RWPE1 (cell line): ENCODE measurements around the gene ZNF648.
A peak's percentile ranks its signal among the peaks of the same experiment; 100 is the strongest.

Source experiments
- CTCF ChIA-PET: fragments of 350-600 bp; sonication (Branson Sonifier 250); formaldehyde crosslinking; extraction: SDS; loops from one replicate; lab custom pipeline; 2021; lab: Yijun Ruan, JAX
- POLR2A ChIA-PET: fragments of 400-600 bp; formaldehyde crosslinking; extraction: SDS; loops from one replicate; lab custom pipeline; 2020; ENCODE audit warnings: antibody characterized with exemption; ENCODE audit not compliant: low non-redundant PET; lab: Yijun Ruan, JAX
- DNase-seq: peaks from one replicate; pipeline ENCODE4 v3.0.0; 2012; ENCODE audit warnings: low spot score
- H3K27ac ChIP-seq: fragments of 450-650 bp; 2 replicates; pipeline ENCODE4 v1.5.1; 2017
- TF ChIP-seq, protein P1 (sequence below): fragments of 450-650 bp; conservative IDR thresholded peaks from 2 replicates; pipeline ENCODE4 v1.5.1; 2017; ENCODE audit warnings: low read depth, mild to moderate bottlenecking

Gene ZNF648, protein sequence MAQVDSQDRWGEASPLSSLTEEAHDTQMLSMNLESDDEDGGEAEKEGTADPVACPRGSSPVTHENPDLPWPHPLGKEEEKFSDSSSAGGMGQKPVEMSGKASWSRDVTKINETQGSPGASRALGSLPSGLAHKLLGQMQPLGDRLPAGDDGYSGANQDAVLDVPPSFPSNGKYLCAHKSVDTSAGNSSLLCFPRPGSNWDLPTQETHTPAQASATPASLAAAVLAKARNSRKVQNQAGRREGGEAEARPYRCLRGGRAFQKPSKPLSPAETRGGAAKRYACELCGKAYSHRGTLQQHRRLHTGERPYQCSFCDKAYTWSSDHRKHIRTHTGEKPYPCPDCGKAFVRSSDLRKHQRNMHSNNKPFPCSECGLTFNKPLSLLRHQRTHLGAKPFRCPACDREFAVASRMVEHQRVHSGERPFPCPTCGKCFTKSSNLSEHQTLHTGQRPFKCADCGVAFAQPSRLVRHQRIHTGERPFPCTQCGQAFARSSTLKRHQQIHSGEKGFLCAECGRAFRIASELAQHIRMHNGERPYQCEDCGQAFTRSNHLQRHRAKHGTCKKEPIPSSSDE

GRCh38 chr1:182061594-182061993 lies at the start of gene ZNF648:
ZNF648 (minus strand) TSS chr1:182061712; CDS start chr1:182058010, 3,702 bp downstream.
- no peak within 1 kb of the TSS for H3K27ac ChIP-seq
- TF ChIP-seq, protein P1, sequence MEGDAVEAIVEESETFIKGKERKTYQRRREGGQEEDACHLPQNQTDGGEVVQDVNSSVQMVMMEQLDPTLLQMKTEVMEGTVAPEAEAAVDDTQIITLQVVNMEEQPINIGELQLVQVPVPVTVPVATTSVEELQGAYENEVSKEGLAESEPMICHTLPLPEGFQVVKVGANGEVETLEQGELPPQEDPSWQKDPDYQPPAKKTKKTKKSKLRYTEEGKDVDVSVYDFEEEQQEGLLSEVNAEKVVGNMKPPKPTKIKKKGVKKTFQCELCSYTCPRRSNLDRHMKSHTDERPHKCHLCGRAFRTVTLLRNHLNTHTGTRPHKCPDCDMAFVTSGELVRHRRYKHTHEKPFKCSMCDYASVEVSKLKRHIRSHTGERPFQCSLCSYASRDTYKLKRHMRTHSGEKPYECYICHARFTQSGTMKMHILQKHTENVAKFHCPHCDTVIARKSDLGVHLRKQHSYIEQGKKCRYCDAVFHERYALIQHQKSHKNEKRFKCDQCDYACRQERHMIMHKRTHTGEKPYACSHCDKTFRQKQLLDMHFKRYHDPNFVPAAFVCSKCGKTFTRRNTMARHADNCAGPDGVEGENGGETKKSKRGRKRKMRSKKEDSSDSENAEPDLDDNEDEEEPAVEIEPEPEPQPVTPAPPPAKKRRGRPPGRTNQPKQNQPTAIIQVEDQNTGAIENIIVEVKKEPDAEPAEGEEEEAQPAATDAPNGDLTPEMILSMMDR: no peak
- no peak for DNase-seq
- ChIA-PET POLR2A (no interaction called here), CTCF (interaction anchor here (0.8 kb wide), 1 partner anchor 19 kb away, joined by 3 read pairs; no protein-coding TSS in a partner anchor)

DNA sequence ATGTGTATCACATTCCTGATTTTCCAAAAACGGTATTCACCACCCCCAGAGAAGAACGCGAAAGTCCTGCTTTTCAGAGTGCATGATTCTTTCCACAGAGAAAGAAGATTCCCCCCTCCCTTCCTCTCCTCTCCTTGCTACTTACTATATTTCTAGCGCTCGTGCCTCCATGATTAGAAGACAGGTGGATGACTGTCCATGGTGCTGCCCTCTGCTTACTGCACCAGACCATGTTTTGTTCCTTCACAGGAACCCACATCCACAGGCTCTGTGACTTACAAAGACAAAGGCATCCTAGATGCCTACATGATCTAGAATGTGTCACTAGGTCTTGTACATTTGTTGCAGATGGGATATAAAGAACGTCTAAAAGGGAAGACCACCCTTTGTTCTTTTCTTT lies 49.1 kb upstream of the ZNF648 start:
- ChIA-PET POLR2A (no interaction called here), CTCF (no interaction called here)
- TF ChIP-seq, protein P1: no peak
- no peak overlapping the region for H3K27ac ChIP-seq
- no peak for DNase-seq

DNA sequence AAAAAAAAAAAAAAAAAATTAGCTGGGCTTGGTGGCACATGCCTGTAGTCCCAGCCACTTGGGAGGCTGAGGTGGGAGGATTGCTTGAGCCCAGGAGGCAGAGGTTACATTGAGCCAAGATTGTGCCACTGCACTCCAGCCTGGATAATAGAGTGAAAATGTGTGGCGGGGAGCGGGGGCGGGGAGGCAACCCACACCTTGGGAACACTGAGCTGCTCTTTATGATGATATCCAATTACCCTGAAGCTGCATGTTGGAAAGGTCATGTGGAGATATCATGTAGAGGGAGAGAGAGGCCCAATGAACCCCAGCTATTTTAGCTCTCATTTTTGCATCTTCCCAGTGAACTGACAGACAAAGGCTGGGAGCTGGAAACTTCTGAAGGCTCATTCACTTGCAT lies 48.3 kb upstream of the ZNF648 start:
- POLR2A ChIA-PET: no interaction called here
- no peak overlapping the region for H3K27ac ChIP-seq
- TF ChIP-seq, protein P1: no peak
- CTCF ChIA-PET: interaction anchor here (0.5 kb wide), 1 partner anchor 18 kb away, joined by 3 read pairs; no protein-coding TSS in a partner anchor
- no peak for DNase-seq

- POLR2A ChIA-PET: no interaction called here
- no peak overlapping the region for H3K27ac ChIP-seq
- CTCF ChIA-PET: no interaction called here
- TF ChIP-seq, protein P1: no peak
- peak; percentile 36 for DNase-seq
Observed at GRCh38 chr1:182107209-182107608, 45.7 kb upstream of the ZNF648 start.

DNA sequence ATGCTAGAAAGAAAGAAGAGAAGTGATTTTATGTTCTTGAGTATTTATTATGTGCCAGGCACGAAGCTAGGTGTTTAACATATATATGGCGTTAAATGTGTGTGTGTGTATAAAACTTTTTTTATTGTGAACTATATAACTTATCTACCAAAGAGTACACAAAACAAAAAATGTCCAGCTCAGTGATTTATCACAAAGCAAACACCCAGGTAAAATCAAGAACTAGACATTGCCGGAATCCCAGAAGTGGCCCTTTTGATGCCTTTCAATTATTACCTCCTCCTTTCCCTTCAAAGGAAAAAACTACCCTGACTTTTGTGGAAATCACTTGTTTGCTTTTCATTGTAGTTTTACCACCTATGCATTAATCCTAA lies 40.5 kb upstream of the ZNF648 start:
- TF ChIP-seq, protein P1: no peak
- ChIA-PET POLR2A (no interaction called here), CTCF (interaction anchor here (0.6 to 0.7 kb wide), 2 partner anchors 623 to 1739 kb away, joined by 3 to 4 read pairs; no protein-coding TSS in a partner anchor)
- DNase-seq: no peak
- no peak overlapping the region for H3K27ac ChIP-seq

DNA sequence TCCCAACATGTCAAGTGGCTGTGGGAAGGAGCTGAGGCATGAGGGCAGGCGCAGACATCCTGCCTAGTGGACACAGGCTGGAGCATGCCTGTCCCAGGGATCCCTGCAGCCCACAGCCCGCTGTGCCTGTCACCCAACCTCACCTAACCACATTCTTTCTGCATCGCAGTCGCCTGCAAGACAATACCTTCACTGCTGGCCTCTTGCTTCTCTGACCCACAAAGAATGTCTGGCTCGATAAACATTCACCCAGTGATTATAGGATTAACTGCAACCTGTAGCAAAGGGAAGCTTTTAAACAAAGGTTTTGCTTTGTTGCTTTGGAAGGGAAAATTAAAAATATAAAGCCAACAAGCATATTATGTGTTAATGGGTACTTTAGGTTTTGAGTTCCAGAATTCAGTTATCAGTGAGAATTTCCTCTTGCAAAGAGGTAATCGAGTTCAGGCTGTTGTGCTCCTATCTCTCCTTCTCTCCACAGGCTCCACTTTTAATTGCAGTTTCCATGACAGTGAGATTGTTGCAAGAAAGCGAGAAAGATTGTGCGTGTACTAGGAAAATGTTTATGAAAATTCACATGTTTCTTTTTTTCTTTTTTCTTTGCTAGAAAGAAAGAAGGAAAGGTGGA lies 40.0 kb upstream of the ZNF648 start:
- no peak overlapping the region for H3K27ac ChIP-seq
- POLR2A ChIA-PET: no interaction called here
- TF ChIP-seq, protein P1: no peak
- CTCF ChIA-PET: interaction anchor here (0.7 to 0.9 kb wide), 3 partner anchors 41 to 1739 kb away, joined by 3 to 4 read pairs (median 3); no protein-coding TSS in a partner anchor
- DNase-seq: peak; percentile 78
